Muscle layer of colon (tissue), 2 donors: ENCODE results near the gene TRIM41.
"Not testable (repeated sequence)": the region's sequence is repeated elsewhere in the genome, so short reads cannot be mapped to it uniquely, and the experiment has no call there.

Experiments
- H3K27ac ChIP-seq: one replicate; pipeline ENCODE4 v1.7.0; 2013; ENCODE audit warnings: low read depth, mild to moderate bottlenecking, low read length, moderate library complexity
- H3K27me3 ChIP-seq, 2 donors: one replicate each; pipeline ENCODE4 v1.7.0; 2013; ENCODE audit warnings: low read length in 2 of 2, mild to moderate bottlenecking in 2 of 2; ENCODE audit not compliant: insufficient read depth in 2 of 2, control insufficient read depth in 1 of 2
- H3K36me3 ChIP-seq: one replicate; pipeline ENCODE4 v1.7.0; 2013; ENCODE audit warnings: mild to moderate bottlenecking, low read length; ENCODE audit not compliant: insufficient read depth
- H3K4me1 ChIP-seq: one replicate; pipeline ENCODE4 v1.7.0; 2013; ENCODE audit warnings: mild to moderate bottlenecking, low read length; ENCODE audit not compliant: insufficient read depth
- H3K4me3 ChIP-seq, 2 donors: one replicate each; pipeline ENCODE4 v1.7.0; 2013; ENCODE audit warnings: low read length in 2 of 2, low read depth in 1 of 2, mild to moderate bottlenecking in 1 of 2, moderate library complexity in 1 of 2
- H3K9ac ChIP-seq: one replicate; pipeline ENCODE4 v1.7.0; 2013; ENCODE audit warnings: low read length
- H3K9me3 ChIP-seq: one replicate; pipeline ENCODE4 v1.7.0; 2013; ENCODE audit warnings: mild to moderate bottlenecking, low read length
- donor health status: abdominal sarcoma.
- donor health status: Adenocarcinoma of cecum.

TRIM41 gene

GRCh38 chr5:181205761-181206649 lies 17.1 kb upstream of the TRIM41 start:
- H3K36me3 ChIP-seq, result no peaks in the 10 kb centered on the region
- H3K27me3 ChIP-seq, result peaks cover 0 to 17% of the 10 kb centered on the region in 2 donors
- H3K4me3 ChIP-seq, result peak overlapping the region; percentile 54 to 62
- H3K27ac ChIP-seq, result peak overlapping the region; percentile 21
- H3K9ac ChIP-seq, result no peak overlapping the region
- no peaks in the 10 kb centered on the region for H3K9me3 ChIP-seq
- H3K4me1 ChIP-seq, result peaks cover 19% of the 10 kb centered on the region

GRCh38 chr5:181207214-181207959 lies 15.7 kb upstream of the TRIM41 start:
- H3K4me3 ChIP-seq, result peak overlapping the region; percentile 27 to 54
- peaks cover 19% of the 10 kb centered on the region for H3K4me1 ChIP-seq
- no peaks in the 10 kb centered on the region for H3K9me3 ChIP-seq
- no peaks in the 10 kb centered on the region for H3K36me3 ChIP-seq
- peaks cover 0 to 17% of the 10 kb centered on the region in 2 donors for H3K27me3 ChIP-seq
- H3K9ac ChIP-seq, result peak overlapping the region; percentile 7
- H3K27ac ChIP-seq, result peak overlapping the region; percentile 14

GRCh38 chr5:181207960-181208253 lies 15.2 kb upstream of the TRIM41 start:
- Histone ChIP-seq H3K9ac (no peak overlapping the region), H3K9me3 (no peaks in the 10 kb centered on the region), H3K4me3 (peak overlapping the region in 1 of 2 donors; percentile 54), H3K27me3 (peaks cover 0 to 17% of the 10 kb centered on the region in 2 donors), H3K27ac (no peak overlapping the region), H3K4me1 (peaks cover 19% of the 10 kb centered on the region), H3K36me3 (no peaks in the 10 kb centered on the region)

GRCh38 chr5:181209006-181209405 lies 14.1 kb upstream of the TRIM41 start:
- not testable (repeated sequence) for H3K27ac ChIP-seq, H3K36me3 ChIP-seq, H3K4me3 ChIP-seq, H3K9ac ChIP-seq, H3K27me3 ChIP-seq, H3K9me3 ChIP-seq
- H3K4me1 ChIP-seq, result peaks cover 16% of the 10 kb centered on the region

GRCh38 chr5:181210148-181210547 lies 12.9 kb upstream of the TRIM41 start:
- not testable (repeated sequence) for H3K27me3 ChIP-seq, H3K9ac ChIP-seq, H3K36me3 ChIP-seq, H3K9me3 ChIP-seq, H3K27ac ChIP-seq, H3K4me3 ChIP-seq
- H3K4me1 ChIP-seq, result peaks cover 11% of the 10 kb centered on the region

- H3K9me3 ChIP-seq, H3K27me3 ChIP-seq, H3K4me3 ChIP-seq, H3K27ac ChIP-seq, H3K4me1 ChIP-seq, H3K36me3 ChIP-seq, H3K9ac ChIP-seq: not testable (repeated sequence)
These were observed 12.4 kb upstream of the TRIM41 start for GRCh38 chr5:181210698-181211097.

GRCh38 chr5:181211208-181211607 lies 11.9 kb upstream of the TRIM41 start:
- H3K27ac ChIP-seq, result no peak overlapping the region
- H3K27me3 ChIP-seq, result no peaks in the 10 kb centered on the region
- H3K9ac ChIP-seq, result no peak overlapping the region
- no peaks in the 10 kb centered on the region for H3K36me3 ChIP-seq
- H3K4me1 ChIP-seq, result peaks cover 3% of the 10 kb centered on the region
- H3K9me3 ChIP-seq, result no peaks in the 10 kb centered on the region
- H3K4me3 ChIP-seq, result no peak overlapping the region

GRCh38 chr5:181212080-181212479 lies 11.0 kb upstream of the TRIM41 start:
- Histone ChIP-seq H3K27ac (no peak overlapping the region), H3K9ac (no peak overlapping the region), H3K27me3 (no peaks in the 10 kb centered on the region), H3K9me3 (no peaks in the 10 kb centered on the region), H3K4me3 (no peak overlapping the region), H3K36me3 (no peaks in the 10 kb centered on the region), H3K4me1 (peaks cover 6% of the 10 kb centered on the region)

GRCh38 chr5:181212934-181213333 lies 10.1 kb upstream of the TRIM41 start:
- H3K4me1 ChIP-seq, result peaks cover 6% of the 10 kb centered on the region
- no peak overlapping the region for H3K27ac ChIP-seq
- H3K9me3 ChIP-seq, result no peaks in the 10 kb centered on the region
- H3K27me3 ChIP-seq, result no peaks in the 10 kb centered on the region
- H3K36me3 ChIP-seq, result no peaks in the 10 kb centered on the region
- H3K4me3 ChIP-seq, result no peak overlapping the region
- H3K9ac ChIP-seq, result no peak overlapping the region

- not testable (repeated sequence) for H3K9ac ChIP-seq, H3K9me3 ChIP-seq, H3K27me3 ChIP-seq, H3K36me3 ChIP-seq, H3K4me3 ChIP-seq, H3K4me1 ChIP-seq, H3K27ac ChIP-seq
These were observed 8.8 kb upstream of the TRIM41 start for GRCh38 chr5:181214249-181214648.

GRCh38 chr5:181215997-181216989 lies 6.8 kb upstream of the TRIM41 start:
- Histone ChIP-seq H3K27me3 (no peaks in the 10 kb centered on the region), H3K27ac (no peak overlapping the region), H3K36me3 (no peaks in the 10 kb centered on the region)

More at GRCh38 chr5:181215997-181216989, 6.8 kb upstream of the TRIM41 start:
- Histone ChIP-seq H3K4me3 (peak overlapping the region in 1 of 2 donors; percentile 42), H3K9ac (no peak overlapping the region), H3K9me3 (no peaks in the 10 kb centered on the region), H3K4me1 (peaks cover 6% of the 10 kb centered on the region)
